ENCODE results near the gene P4HB. TPM values are rescaled to one million over a fixed set of nuclear protein-coding genes. Genes with fewer than 3 reads are reported as not detected.
A peak's percentile ranks its signal among the peaks of the same experiment; 100 is the strongest.

The P4HB gene
- total RNA-seq, 3 donors from 2014 or later: 354 to 727 (median 491) TPM

- Histone ChIP-seq H3K36me3 (ENCODE audit: low read depth) (no peaks in the 10 kb centered on the region), H3K4me1 (ENCODE audit: low read depth) (peaks cover 73% of the 10 kb centered on the region), H3K4me3 (no peak overlapping the region), H3K9me3 (no peaks in the 10 kb centered on the region)
- ATAC-seq (no peak), DNase-seq (no peak)
- intact Hi-C loops (cut with DNase I, micrococcal nuclease): no loop called here
- TF ChIP-seq CTCF (IDR thresholded peaks at IDR 0.05): no peak
Observed at GRCh38 chr17:81865358-81865732, 5.0 kb upstream of the P4HB start.

GRCh38 chr17:81863833-81864768 is 3.8 kb upstream of the P4HB start:
- intact Hi-C loops (cut with DNase I, micrococcal nuclease): no loop called here
- DNase-seq (no peak), ATAC-seq (no peak)
- TF ChIP-seq CTCF (IDR thresholded peaks at IDR 0.05): no peak
- Histone ChIP-seq H3K4me1 (ENCODE audit: low read depth) (peaks cover 69% of the 10 kb centered on the region), H3K9me3 (no peaks in the 10 kb centered on the region), H3K36me3 (ENCODE audit: low read depth) (no peaks in the 10 kb centered on the region), H3K4me3 (no peak overlapping the region)

GRCh38 chr17:81863123-81863675 is 2.9 kb upstream of the P4HB start:
- Histone ChIP-seq H3K4me3 (no peak overlapping the region), H3K4me1 (ENCODE audit: low read depth) (peaks cover 69% of the 10 kb centered on the region), H3K9me3 (no peaks in the 10 kb centered on the region), H3K36me3 (ENCODE audit: low read depth) (no peaks in the 10 kb centered on the region)
- intact Hi-C loops (cut with DNase I, micrococcal nuclease): no loop called here
- ATAC-seq: no peak
- no peak for TF ChIP-seq CTCF (IDR thresholded peaks at IDR 0.05)
- DNase-seq: no peak

- TF ChIP-seq CTCF (IDR thresholded peaks at IDR 0.05): peak; percentile 33
Observed at GRCh38 chr17:81860756-81861568, 627 bp upstream of the P4HB start.

GRCh38 chr17:81858967-81859905 is 1.1 kb downstream of the P4HB start:
- ATAC-seq: no peak
- H3K36me3 ChIP-seq (ENCODE audit: low read depth): peaks cover 8% of the 10 kb centered on the region
- H3K9me3 ChIP-seq: no peaks in the 10 kb centered on the region
- H3K4me1 ChIP-seq (ENCODE audit: low read depth): peaks cover 46% of the 10 kb centered on the region
- intact Hi-C loops (cut with DNase I, micrococcal nuclease): no loop called here
- H3K4me3 ChIP-seq: peak overlapping the region; percentile 96
- no peak for DNase-seq
- no peak for TF ChIP-seq CTCF (IDR thresholded peaks at IDR 0.05)

More at GRCh38 chr17:81860756-81861568, 627 bp upstream of the P4HB start:
- intact Hi-C loops (cut with DNase I, micrococcal nuclease): no loop called here
- Histone ChIP-seq H3K9me3 (no peaks in the 10 kb centered on the region), H3K36me3 (ENCODE audit: low read depth) (no peaks in the 10 kb centered on the region), H3K4me3 (peak overlapping the region; percentile 96), H3K4me1 (ENCODE audit: low read depth) (peaks cover 62% of the 10 kb centered on the region)
- ATAC-seq: peak; percentile 85
- peak; percentile 99 to 100 (median 99) for DNase-seq
